ENCODE data around the gene LRRC27. TPM values are rescaled to one million over a fixed set of nuclear protein-coding genes. Genes with fewer than 3 reads are reported as not detected.

LRRC27 gene
- total and polyA plus RNA-seq, 7 donors = 1.4 to 15.5 (median 6.2) TPM

DNA sequence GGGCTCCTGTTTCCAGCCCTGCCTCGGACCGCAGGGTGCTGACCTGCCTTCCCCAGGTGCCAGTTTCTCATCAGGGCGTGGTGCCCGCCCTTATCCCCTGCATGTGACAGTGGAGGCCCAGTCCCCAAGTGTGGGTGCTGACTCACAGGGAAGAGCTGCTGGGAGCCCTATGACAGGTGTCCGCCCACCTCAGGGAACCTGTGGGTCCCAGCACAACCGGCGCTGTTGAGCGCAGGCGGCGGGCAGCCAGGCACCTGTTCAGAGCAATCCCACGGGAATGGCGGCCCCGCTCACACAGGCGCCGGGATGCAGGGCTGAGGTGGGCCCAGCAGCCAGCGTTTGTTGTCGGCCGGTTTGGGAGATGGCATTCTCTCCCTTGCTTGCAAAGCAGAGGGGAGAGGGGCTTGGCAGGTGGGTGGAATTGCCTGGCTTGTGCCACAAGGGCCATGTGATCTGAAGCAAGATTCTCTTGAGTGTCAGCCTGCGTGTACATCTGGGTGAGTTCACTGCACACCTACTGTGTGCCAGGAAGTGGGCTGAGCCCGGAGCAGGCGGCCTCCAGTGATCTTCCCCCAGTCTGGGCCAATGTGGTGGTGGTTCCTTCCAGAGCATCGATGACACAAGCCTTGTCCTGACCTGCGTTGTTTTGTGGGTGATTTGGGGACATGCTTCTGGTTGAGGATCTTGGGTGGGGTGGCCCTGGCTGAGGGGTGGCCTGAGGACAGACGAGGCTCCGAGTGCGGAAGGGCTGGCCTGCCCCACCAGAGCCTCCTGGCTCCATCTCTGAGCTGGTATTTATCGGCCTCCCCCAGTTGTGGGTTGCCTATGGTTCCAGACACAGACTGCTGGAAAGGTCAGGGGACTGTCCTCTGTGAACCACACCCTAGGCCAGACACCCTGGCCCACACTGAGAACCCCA lies 67.4 kb downstream of the LRRC27 start:
- Histone ChIP-seq H3K4me1 (peaks cover 0 to 59% (median 52%) of the 10 kb centered on the region in 4 donors), H3K9me3 (no peaks in the 10 kb centered on the region), H3K27ac (peak overlapping the region in 3 of 4 donors; percentile 18 to 99 (median 64)), H3K4me3 (no peak overlapping the region), H3K36me3 (no peaks in the 10 kb centered on the region), H3K27me3 (no peaks in the 10 kb centered on the region)
- peak; percentile 27 for DNase-seq
- WGBS, 2 donors = 42 to 81% methylated on average over 27 of the region's 27 CpGs
- TF ChIP-seq EP300 (IDR thresholded peaks at IDR 0.05) = no peak
- TF ChIP-seq, protein P1, sequence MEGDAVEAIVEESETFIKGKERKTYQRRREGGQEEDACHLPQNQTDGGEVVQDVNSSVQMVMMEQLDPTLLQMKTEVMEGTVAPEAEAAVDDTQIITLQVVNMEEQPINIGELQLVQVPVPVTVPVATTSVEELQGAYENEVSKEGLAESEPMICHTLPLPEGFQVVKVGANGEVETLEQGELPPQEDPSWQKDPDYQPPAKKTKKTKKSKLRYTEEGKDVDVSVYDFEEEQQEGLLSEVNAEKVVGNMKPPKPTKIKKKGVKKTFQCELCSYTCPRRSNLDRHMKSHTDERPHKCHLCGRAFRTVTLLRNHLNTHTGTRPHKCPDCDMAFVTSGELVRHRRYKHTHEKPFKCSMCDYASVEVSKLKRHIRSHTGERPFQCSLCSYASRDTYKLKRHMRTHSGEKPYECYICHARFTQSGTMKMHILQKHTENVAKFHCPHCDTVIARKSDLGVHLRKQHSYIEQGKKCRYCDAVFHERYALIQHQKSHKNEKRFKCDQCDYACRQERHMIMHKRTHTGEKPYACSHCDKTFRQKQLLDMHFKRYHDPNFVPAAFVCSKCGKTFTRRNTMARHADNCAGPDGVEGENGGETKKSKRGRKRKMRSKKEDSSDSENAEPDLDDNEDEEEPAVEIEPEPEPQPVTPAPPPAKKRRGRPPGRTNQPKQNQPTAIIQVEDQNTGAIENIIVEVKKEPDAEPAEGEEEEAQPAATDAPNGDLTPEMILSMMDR (IDR thresholded peaks at IDR 0.05) = no peak
- TF ChIP-seq POLR2A (IDR thresholded peaks at IDR 0.05) = peak in 1 of 2 donors; percentile 34
- no peak for TF ChIP-seq POLR2AphosphoS5 (IDR thresholded peaks at IDR 0.05)
- intact Hi-C loops (cut with DNase I) = loop anchor here (5.0 kb wide), 1 partner anchor 233 kb away; no protein-coding TSS in a partner anchor

DNA sequence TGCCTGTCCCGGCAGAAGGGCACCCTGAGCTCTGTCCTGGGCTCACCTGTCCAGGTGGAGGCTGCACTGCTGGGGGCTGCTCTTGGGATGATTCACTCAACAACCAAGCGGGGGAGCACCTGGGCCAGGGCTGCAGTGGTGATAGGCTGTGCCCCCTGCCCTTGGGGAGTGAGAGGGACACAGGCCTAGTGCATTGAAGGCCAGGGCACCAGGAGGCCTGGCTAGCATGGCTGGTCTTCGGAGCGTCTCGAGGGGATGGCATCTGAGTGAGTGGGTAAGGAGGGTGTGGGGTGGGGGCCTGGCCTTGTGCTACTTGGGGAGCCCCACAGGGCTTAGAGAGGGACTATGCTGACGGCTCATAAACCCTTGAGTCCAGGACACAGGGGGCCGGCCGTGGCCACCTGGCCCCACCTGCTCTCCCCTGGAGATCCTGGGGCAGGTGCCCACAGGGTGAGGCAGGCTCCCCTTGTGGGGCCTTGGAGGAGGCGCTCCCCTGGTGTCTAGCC lies 68.1 kb downstream of the LRRC27 start:
- H3K4me3 ChIP-seq = no peak overlapping the region
- peak overlapping the region in 3 of 4 donors; percentile 64 to 99 (median 67) for H3K27ac ChIP-seq
- intact Hi-C loops (cut with DNase I) = no loop called here
- DNase-seq = peak; percentile 65
- no peaks in the 10 kb centered on the region for H3K9me3 ChIP-seq
- peaks cover 3 to 5% (median 4%) of the 10 kb centered on the region in 4 donors for H3K36me3 ChIP-seq
- no peaks in the 10 kb centered on the region for H3K27me3 ChIP-seq
- TF ChIP-seq POLR2A (IDR thresholded peaks at IDR 0.05) (no peak), EP300 (IDR thresholded peaks at IDR 0.05) (no peak)
- TF ChIP-seq, protein P1 (IDR thresholded peaks at IDR 0.05) = no peak
- 57 to 83% methylated on average over 9 of the region's 9 CpGs for WGBS, 2 donors
- peaks cover 0 to 59% (median 51%) of the 10 kb centered on the region in 4 donors for H3K4me1 ChIP-seq

DNA sequence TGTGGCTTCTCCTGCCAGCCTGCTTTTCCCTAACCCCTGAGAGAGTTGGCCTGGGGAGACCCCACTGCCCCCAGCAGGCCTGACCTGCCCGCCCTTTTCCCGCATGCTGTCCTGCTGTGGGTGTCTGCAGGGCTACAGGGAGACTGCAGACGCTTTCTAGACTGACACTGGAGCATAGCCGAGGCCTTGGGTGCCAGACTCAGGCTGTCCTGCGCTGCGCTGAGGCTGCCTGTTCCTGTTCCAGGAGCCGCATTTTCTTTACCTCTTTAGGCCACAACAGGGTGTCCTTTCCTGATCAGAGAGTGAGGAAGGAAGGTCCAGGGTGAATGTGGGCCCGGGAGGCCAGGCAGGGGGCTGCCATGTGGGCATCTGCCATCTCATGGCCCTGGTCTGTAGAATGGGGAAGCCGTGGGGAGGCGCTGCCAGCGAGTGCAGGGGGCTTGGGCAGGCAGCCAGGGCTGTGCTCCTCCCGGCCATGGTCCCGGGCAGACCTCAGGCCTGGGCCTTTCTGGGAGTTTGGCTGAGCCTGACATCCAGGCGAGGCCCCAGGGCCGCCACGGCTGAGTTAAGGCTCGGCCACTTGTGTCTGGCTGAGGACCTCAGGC lies 68.7 kb downstream of the LRRC27 start:
- peak; percentile 64 for DNase-seq
- Histone ChIP-seq H3K27me3 (no peaks in the 10 kb centered on the region), H3K36me3 (peaks cover 8 to 10% (median 9%) of the 10 kb centered on the region in 4 donors), H3K27ac (peak overlapping the region; percentile 32 to 99 (median 66)), H3K9me3 (no peaks in the 10 kb centered on the region), H3K4me1 (peaks cover 0 to 54% (median 46%) of the 10 kb centered on the region in 4 donors), H3K4me3 (no peak overlapping the region)
- WGBS, 2 donors = 51 to 57% methylated on average over 17 of the region's 17 CpGs
- intact Hi-C loops (cut with DNase I) = no loop called here
- TF ChIP-seq, protein P1 (IDR thresholded peaks at IDR 0.05) = no peak
- TF ChIP-seq POLR2A (IDR thresholded peaks at IDR 0.05) = no peak
- no peak for TF ChIP-seq EP300 (IDR thresholded peaks at IDR 0.05)
- no peak for TF ChIP-seq POLR2AphosphoS5 (IDR thresholded peaks at IDR 0.05)

DNA sequence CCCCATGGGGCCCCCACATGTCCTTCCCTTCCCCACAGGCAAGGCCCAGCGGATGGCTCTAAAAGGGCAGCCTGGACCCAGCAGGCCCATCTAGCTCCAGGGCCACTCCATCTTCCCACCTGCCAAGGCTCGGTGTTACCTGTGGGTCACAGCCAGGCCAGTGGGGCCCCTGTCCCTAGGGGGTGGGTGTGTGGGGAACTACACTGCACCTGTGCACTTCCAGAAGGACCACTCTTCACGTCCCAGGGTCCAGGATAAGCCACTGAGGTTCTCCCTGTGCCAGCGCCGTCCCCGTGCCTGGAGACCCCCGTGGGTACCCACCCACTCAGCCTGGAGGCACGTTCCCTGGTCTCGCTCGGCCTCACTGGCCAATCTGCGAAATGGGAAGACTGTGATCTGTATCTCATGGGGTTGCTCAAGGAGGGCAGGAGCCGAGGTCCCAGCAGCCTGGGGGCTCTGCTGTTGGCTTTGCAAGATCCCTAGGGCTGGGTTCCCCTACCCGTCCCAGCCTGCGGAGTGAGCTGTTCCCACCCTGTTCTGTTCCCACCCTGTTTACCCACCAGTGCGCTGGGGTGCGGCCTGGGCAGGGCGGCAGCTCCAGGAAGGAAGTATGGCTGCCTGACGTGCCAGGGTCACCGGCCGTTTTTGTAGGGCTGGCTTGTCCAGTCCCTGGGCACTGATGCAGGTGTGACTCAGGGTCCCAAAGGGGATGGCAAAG lies 69.6 kb downstream of the LRRC27 start:
- no peaks in the 10 kb centered on the region for H3K9me3 ChIP-seq
- intact Hi-C loops (cut with DNase I) = no loop called here
- WGBS, 2 donors = 27 to 62% methylated on average over 20 of the region's 20 CpGs
- H3K4me3 ChIP-seq = no peak overlapping the region
- H3K4me1 ChIP-seq = peaks cover 0 to 50% (median 39%) of the 10 kb centered on the region in 4 donors
- peaks cover 12 to 19% (median 14%) of the 10 kb centered on the region in 4 donors for H3K36me3 ChIP-seq
- TF ChIP-seq POLR2AphosphoS5 (IDR thresholded peaks at IDR 0.05) = peak in 1 of 4 donors; percentile 12
- TF ChIP-seq, protein P1 (IDR thresholded peaks at IDR 0.05) = no peak
- H3K27me3 ChIP-seq = no peaks in the 10 kb centered on the region
- H3K27ac ChIP-seq = peak overlapping the region; percentile 32 to 99 (median 66)
- peak; percentile 69 for DNase-seq
